SU-DHL-6 (cell line): ENCODE data around the gene PHRF1.

Experiments
- H2AFZ ChIP-seq: fragments of 200-600 bp; sonication (generic); 2 replicates; pipeline ENCODE4 v1.6.1; 2014; ENCODE audit warnings: low read depth, mild to moderate bottlenecking, moderate library complexity, mixed read lengths, antibody characterized with exemption, low read length; ENCODE audit not compliant: severe bottlenecking
- H3F3A ChIP-seq: fragments of 200-600 bp; shearing (Covaris generic); 2 replicates; pipeline ENCODE4 v1.6.0; 2016; ENCODE audit warnings: antibody characterized with exemption, mild to moderate bottlenecking; ENCODE audit not compliant: insufficient read depth
- H3K27ac ChIP-seq: fragments of 200-600 bp; sonication (generic); 2 replicates; pipeline ENCODE4 v1.5.1; 2016; ENCODE audit warnings: low read depth, mild to moderate bottlenecking, low read length, moderate library complexity, mixed read lengths
- H3K27me3 ChIP-seq: fragments of 200-600 bp; sonication (generic), shearing (Covaris generic); 2 replicates; pipeline ENCODE4 v1.6.0; 2014; ENCODE audit warnings: mild to moderate bottlenecking, low read length
- H3K36me3 ChIP-seq: fragments of 200-600 bp; sonication (generic); 2 replicates; pipeline ENCODE4 v1.6.1; 2014; ENCODE audit warnings: mild to moderate bottlenecking, low read length, mixed read lengths
- H3K4me2 ChIP-seq: fragments of 300-600, 200-600 bp; shearing (Covaris generic), sonication (generic); 2 replicates; pipeline ENCODE4 v1.6.0; 2014; ENCODE audit warnings: low read length, low read depth, mild to moderate bottlenecking; ENCODE audit not compliant: poor library complexity, severe bottlenecking
- H3K4me3 ChIP-seq: fragments of 200-600 bp; sonication (generic); 2 replicates; pipeline ENCODE4 v1.5.1; 2014; ENCODE audit warnings: antibody characterized with exemption, low read length, mild to moderate bottlenecking, mixed read lengths; ENCODE audit not compliant: insufficient read depth, poor library complexity, severe bottlenecking
- H3K79me2 ChIP-seq: fragments of 200-600 bp; sonication (generic); 2 replicates; pipeline ENCODE4 v1.6.1; 2014; ENCODE audit warnings: mild to moderate bottlenecking, low read length, moderate library complexity; ENCODE audit not compliant: insufficient read depth
- H3K9ac ChIP-seq: fragments of 200-600 bp; sonication (generic); 2 replicates; pipeline ENCODE4 v1.7.0; 2014; ENCODE audit warnings: mild to moderate bottlenecking, low read length
- H3K9me2 ChIP-seq: fragments of 200-600 bp; sonication (generic); replicated peaks from 2 replicates; pipeline ENCODE4 v1.6.1; 2014; ENCODE audit warnings: low read length; ENCODE audit not compliant: insufficient read depth
- H3K9me3 ChIP-seq: fragments of 200-600 bp; sonication (generic); 2 replicates; pipeline ENCODE4 v1.6.1; 2014; ENCODE audit warnings: low read length, mixed read lengths; ENCODE audit not compliant: insufficient read depth
- H4K20me1 ChIP-seq: fragments of 200-600 bp; sonication (generic); 2 replicates; pipeline ENCODE4 v1.6.1; 2014; ENCODE audit warnings: low read depth, mild to moderate bottlenecking, antibody characterized with exemption, low read length, moderate library complexity, mixed read lengths
- EZH2phosphoT487 ChIP-seq: fragments of 200-600 bp; sonication (generic), shearing (Covaris generic); conservative IDR thresholded peaks from 2 replicates; pipeline ENCODE4 v1.6.1; 2018; ENCODE audit warnings: mild to moderate bottlenecking, antibody characterized with exemption, low read length, moderate library complexity, mixed read lengths
- TF ChIP-seq, protein P1 (sequence below): fragments of 200-600 bp; sonication (generic); IDR thresholded peaks from one replicate; pipeline ENCODE4 v1.5.1; 2017; ENCODE audit warnings: antibody characterized with exemption, mild to moderate bottlenecking, low read length, moderate library complexity; ENCODE audit not compliant: insufficient read depth, poor library complexity, severe bottlenecking

Gene PHRF1

GRCh38 chr11:555780-556661, 20.2 kb upstream of the PHRF1 start:
- no peaks in the 10 kb centered on the region for H3K27me3 ChIP-seq
- no peak overlapping the region for H2AFZ ChIP-seq
- no peak for TF ChIP-seq EZH2phosphoT487
- TF ChIP-seq, protein P1, sequence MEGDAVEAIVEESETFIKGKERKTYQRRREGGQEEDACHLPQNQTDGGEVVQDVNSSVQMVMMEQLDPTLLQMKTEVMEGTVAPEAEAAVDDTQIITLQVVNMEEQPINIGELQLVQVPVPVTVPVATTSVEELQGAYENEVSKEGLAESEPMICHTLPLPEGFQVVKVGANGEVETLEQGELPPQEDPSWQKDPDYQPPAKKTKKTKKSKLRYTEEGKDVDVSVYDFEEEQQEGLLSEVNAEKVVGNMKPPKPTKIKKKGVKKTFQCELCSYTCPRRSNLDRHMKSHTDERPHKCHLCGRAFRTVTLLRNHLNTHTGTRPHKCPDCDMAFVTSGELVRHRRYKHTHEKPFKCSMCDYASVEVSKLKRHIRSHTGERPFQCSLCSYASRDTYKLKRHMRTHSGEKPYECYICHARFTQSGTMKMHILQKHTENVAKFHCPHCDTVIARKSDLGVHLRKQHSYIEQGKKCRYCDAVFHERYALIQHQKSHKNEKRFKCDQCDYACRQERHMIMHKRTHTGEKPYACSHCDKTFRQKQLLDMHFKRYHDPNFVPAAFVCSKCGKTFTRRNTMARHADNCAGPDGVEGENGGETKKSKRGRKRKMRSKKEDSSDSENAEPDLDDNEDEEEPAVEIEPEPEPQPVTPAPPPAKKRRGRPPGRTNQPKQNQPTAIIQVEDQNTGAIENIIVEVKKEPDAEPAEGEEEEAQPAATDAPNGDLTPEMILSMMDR: no peak
- no peaks in the 10 kb centered on the region for H3K9me2 ChIP-seq
- H3K36me3 ChIP-seq: no peaks in the 10 kb centered on the region
- 0 out of 2 replicates have a peak, but pooled peaks cover 3% of the 10 kb centered on the region for H3F3A ChIP-seq
- no peak overlapping the region for H3K27ac ChIP-seq
- no peaks in the 10 kb centered on the region for H3K9me3 ChIP-seq
- no peaks in the 10 kb centered on the region for H4K20me1 ChIP-seq
- H3K9ac ChIP-seq: no peak overlapping the region
- no peak overlapping the region for H3K4me2 ChIP-seq
- no peak overlapping the region for H3K4me3 ChIP-seq
- no peaks in the 10 kb centered on the region for H3K79me2 ChIP-seq

- Histone ChIP-seq H2AFZ (no peak overlapping the region), H3K27ac (no peak overlapping the region), H3K9me3 (no peaks in the 10 kb centered on the region), H3K79me2 (no peaks in the 10 kb centered on the region; the same call in 1 of the 2 replicates), H3F3A (0 out of 2 replicates have a peak, but pooled peaks cover 3% of the 10 kb centered on the region), H3K9me2 (no peaks in the 10 kb centered on the region), H3K27me3 (no peaks in the 10 kb centered on the region), H3K4me2 (no peak overlapping the region), H3K9ac (no peak overlapping the region), H4K20me1 (no peaks in the 10 kb centered on the region), H3K4me3 (no peak overlapping the region), H3K36me3 (no peaks in the 10 kb centered on the region)
- no peak for TF ChIP-seq EZH2phosphoT487
- TF ChIP-seq, protein P1: no peak
These were observed 19.5 kb upstream of the PHRF1 start for GRCh38 chr11:556662-557256.

DNA sequence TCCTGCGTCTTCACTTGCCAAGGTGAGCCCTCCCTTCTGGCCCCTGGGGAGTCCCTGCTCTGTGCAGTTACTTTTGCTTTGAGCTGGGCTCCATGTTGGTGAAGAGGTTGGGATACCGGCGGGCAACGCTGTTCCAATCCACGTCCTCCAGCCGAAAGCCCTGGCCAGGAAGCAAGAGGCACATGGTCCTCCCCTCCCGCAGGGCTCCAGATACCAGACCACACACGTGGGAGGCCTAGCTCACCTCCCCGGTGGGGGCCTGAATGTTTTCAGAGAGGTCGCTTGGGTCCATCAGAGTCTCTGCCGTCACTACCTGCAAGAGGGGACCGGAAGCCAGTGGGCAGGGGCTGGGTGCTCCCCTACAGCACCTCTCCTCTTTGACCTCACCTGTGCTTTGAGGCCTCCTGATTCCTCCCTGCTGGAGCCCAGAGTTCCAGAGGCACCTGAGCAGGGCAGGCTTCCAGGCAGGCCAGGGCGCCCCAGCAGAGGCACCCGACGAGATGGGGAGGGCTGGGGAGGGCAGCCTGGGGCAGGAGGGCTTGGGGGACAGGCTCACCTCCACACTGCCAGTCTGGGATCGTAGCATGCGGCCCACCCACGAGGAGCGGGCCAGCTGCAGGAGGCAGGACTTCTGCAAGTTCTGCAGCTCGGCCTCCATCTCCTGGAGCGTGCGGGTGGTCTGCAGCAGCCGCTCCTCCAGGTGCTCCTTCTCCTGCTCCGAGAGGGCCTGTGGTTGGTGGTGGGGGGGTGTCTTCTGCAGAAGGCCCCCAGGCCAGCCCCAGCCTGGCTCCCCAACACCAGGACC, 18.7 kb upstream of the PHRF1 start:
- Histone ChIP-seq H3K9me2 (no peaks in the 10 kb centered on the region), H3K36me3 (no peaks in the 10 kb centered on the region), H3K4me3 (no peak overlapping the region), H3K27ac (no peak overlapping the region), H3F3A (0 out of 2 replicates have a peak, but pooled peaks cover 3% of the 10 kb centered on the region), H3K9me3 (no peaks in the 10 kb centered on the region), H4K20me1 (no peaks in the 10 kb centered on the region), H3K27me3 (no peaks in the 10 kb centered on the region), H2AFZ (no peak overlapping the region), H3K4me2 (no peak overlapping the region), H3K79me2 (no peaks in the 10 kb centered on the region; the same call in 1 of the 2 replicates), H3K9ac (no peak overlapping the region)
- TF ChIP-seq, protein P1: no peak
- no peak for TF ChIP-seq EZH2phosphoT487
